ENCODE results near the gene EIF2S1.

DNA sequence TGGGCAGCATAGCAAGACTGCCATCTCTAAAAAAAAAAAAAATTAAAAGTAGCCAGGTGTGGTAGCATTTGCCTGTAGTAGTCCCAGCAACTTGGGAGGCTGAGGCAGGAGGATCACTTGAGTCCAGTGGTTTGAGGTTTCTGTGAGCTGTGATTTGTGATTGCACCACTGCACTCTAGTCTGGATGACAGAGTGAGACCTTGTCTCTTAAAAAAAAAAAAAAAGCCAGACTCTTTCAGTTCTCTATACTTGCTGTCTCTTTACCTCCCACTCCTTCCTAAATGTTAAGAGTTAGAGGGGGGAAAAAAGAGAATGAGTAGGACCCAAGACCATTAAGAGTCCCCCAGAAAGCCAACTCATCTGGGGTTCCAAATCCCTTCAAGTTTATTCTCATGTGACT lies 17.8 kb downstream of the EIF2S1 start:
- TF ChIP-seq CTCF (IDR thresholded peaks at IDR 0.05; ENCODE audit: low read depth, low read length, missing input control) (no peak), REST (IDR thresholded peaks at IDR 0.05) (no peak), SP1 (IDR thresholded peaks at IDR 0.05) (no peak), RAD21 (IDR thresholded peaks at IDR 0.05) (no peak), JUND (IDR thresholded peaks at IDR 0.05) (no peak), GABPA (IDR thresholded peaks at IDR 0.05 in 1 of 2, conservative IDR thresholded peaks at IDR 0.05 in 1 of 2) (no peak), YY1 (IDR thresholded peaks at IDR 0.05) (no peak), HNF4G (IDR thresholded peaks at IDR 0.05) (no peak), EGR1 (IDR thresholded peaks at IDR 0.05; ENCODE audit: low read depth in 2 of 2) (no peak), FOXA1 (IDR thresholded peaks at IDR 0.05) (no peak), NR2F2 (IDR thresholded peaks at IDR 0.05) (no peak)
- TF ChIP-seq, protein P1, sequence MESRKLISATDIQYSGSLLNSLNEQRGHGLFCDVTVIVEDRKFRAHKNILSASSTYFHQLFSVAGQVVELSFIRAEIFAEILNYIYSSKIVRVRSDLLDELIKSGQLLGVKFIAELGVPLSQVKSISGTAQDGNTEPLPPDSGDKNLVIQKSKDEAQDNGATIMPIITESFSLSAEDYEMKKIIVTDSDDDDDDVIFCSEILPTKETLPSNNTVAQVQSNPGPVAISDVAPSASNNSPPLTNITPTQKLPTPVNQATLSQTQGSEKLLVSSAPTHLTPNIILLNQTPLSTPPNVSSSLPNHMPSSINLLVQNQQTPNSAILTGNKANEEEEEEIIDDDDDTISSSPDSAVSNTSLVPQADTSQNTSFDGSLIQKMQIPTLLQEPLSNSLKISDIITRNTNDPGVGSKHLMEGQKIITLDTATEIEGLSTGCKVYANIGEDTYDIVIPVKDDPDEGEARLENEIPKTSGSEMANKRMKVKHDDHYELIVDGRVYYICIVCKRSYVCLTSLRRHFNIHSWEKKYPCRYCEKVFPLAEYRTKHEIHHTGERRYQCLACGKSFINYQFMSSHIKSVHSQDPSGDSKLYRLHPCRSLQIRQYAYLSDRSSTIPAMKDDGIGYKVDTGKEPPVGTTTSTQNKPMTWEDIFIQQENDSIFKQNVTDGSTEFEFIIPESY (IDR thresholded peaks at IDR 0.05) = no peak
- TF ChIP-seq, protein P2, sequence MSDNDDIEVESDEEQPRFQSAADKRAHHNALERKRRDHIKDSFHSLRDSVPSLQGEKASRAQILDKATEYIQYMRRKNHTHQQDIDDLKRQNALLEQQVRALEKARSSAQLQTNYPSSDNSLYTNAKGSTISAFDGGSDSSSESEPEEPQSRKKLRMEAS (IDR thresholded peaks at IDR 0.05) = no peak

All from liver (tissue), 3 donors.